Brain microvascular endothelial cell (primary cell): Measurements from ENCODE around the gene FAM210B.
A peak's percentile ranks its signal among the peaks of the same experiment; 100 is the strongest.

Experiments used
- DNase-seq: peaks from one replicate; pipeline ENCODE4 v3.0.0-alpha.2; 2020
- H3K27ac ChIP-seq: fragments of 250-450 bp; sonication (Bioruptor Pico); 2 replicates; pipeline ENCODE4 v1.5.1; 2020; ENCODE audit warnings: mild to moderate bottlenecking, moderate library complexity
- H3K27me3 ChIP-seq: fragments of 250-450 bp; sonication (Bioruptor Pico); replicated peaks from 2 replicates; pipeline ENCODE4 v1.5.1; 2020; ENCODE audit warnings: mild to moderate bottlenecking
- H3K36me3 ChIP-seq: fragments of 250-450 bp; sonication (Bioruptor Pico); replicated peaks from 2 replicates; pipeline ENCODE4 v1.5.1; 2020; ENCODE audit warnings: mild to moderate bottlenecking
- H3K4me3 ChIP-seq: 2 replicates; pipeline ENCODE4 v1.5.1; 2011; ENCODE audit warnings: low read depth, mild to moderate bottlenecking, control low read depth, low read length, moderate library complexity
- CTCF ChIP-seq: IDR thresholded peaks from 2 replicates; pipeline ENCODE4 v1.5.1; 2011; ENCODE audit warnings: low read depth, mild to moderate bottlenecking, moderate library complexity, low read length, control low read depth, inconsistent platforms; ENCODE audit errors: missing control alignments
- in situ Hi-C: cut with HindIII; loops from 2 replicates; pipeline ENCODE4 v1.10.0; 2017; ENCODE audit warnings: low sequenced_read_pairs, low pct_ligation_motif_present

FAM210B gene

GRCh38 chr20:56372850-56373249 is 14.1 kb downstream of the FAM210B start:
- no peak for TF ChIP-seq CTCF
- H3K27me3 ChIP-seq = no peaks in the 10 kb centered on the region
- in situ Hi-C loops = no loop called here
- H3K27ac ChIP-seq = no peak overlapping the region
- H3K4me3 ChIP-seq = no peak overlapping the region
- H3K36me3 ChIP-seq = peaks cover 15% of the 10 kb centered on the region
- no peak for DNase-seq

DNA sequence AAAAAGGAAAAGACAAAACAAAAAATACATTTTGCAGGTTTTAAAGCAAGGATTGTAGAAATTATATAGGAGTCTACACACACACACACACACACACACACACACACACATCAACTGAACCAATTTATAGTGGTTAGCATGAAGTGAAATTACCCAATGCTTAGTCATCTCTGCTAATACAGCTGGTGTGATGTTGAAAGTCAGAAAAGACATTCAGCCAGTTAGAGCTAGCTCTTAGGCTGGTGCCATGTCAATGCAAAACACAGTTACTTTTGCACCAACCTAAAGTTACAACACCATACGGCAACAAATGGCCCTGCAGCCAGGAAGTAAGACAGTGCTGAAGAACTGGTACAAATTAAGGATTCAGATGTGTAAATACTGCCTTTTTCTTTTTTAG is 15.2 kb downstream of the FAM210B start:
- peaks cover 15% of the 10 kb centered on the region for H3K36me3 ChIP-seq
- TF ChIP-seq CTCF = no peak
- in situ Hi-C loops = no loop called here
- DNase-seq = peak; percentile 91
- H3K27me3 ChIP-seq = no peaks in the 10 kb centered on the region
- H3K4me3 ChIP-seq = no peak overlapping the region
- peak overlapping the region; percentile 28 for H3K27ac ChIP-seq

DNA sequence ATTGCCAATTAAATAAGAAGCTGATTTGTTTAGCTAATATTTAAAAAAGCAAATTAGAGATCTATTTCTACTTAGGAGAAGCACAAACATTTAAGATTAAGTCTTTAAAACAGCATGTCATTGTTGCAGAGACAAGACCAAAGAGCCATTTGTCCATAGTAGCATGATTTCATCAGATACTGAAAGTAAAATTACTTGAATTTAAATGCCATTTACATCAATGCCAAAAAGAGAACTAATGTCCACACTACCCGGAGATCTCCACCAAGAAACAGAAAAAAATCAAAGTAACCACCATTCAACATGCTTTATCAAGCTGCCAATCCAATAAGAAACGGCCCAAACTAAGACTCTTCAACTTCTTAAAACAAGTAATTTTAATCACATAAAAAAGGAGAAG is 17.6 kb downstream of the FAM210B start:
- in situ Hi-C loops = no loop called here
- peaks cover 12% of the 10 kb centered on the region for H3K36me3 ChIP-seq
- H3K27ac ChIP-seq = no peak overlapping the region
- TF ChIP-seq CTCF = no peak
- no peaks in the 10 kb centered on the region for H3K27me3 ChIP-seq
- DNase-seq = no peak
- H3K4me3 ChIP-seq = no peak overlapping the region

GRCh38 chr20:56378386-56378785 is 19.6 kb downstream of the FAM210B start:
- no peak overlapping the region for H3K4me3 ChIP-seq
- no peak for TF ChIP-seq CTCF
- in situ Hi-C loops = no loop called here
- no peaks in the 10 kb centered on the region for H3K27me3 ChIP-seq
- no peak overlapping the region for H3K27ac ChIP-seq
- no peak for DNase-seq
- peaks cover 4% of the 10 kb centered on the region for H3K36me3 ChIP-seq

DNA sequence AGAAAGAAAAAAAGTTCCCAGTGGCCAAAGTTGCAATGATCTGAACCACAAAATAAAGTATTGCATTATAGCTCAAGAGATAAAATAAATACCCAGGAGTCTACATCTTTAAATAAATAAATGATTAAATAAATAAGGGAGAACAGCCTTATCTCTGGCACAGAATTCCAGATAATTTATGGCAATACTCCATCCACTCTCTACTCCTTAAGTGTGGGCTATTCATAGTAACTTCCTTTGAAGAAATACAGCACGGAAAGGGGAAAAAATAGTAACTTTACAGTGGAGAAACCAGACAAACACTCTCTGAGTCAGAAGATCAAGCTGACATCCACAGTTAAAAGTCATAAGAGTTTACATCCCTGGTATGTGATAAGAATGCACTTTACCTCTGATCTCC is 21.6 kb downstream of the FAM210B start:
- Histone ChIP-seq H3K4me3 (no peak overlapping the region), H3K27ac (no peak overlapping the region), H3K36me3 (peaks cover 2% of the 10 kb centered on the region), H3K27me3 (no peaks in the 10 kb centered on the region)
- in situ Hi-C loops = no loop called here
- peak; percentile 37 for DNase-seq
- no peak for TF ChIP-seq CTCF

GRCh38 chr20:56381501-56381900 is 22.7 kb downstream of the FAM210B start:
- H3K27me3 ChIP-seq = no peaks in the 10 kb centered on the region
- no peak overlapping the region for H3K4me3 ChIP-seq
- in situ Hi-C loops = no loop called here
- no peak for TF ChIP-seq CTCF
- H3K36me3 ChIP-seq = peaks cover 2% of the 10 kb centered on the region
- no peak for DNase-seq
- no peak overlapping the region for H3K27ac ChIP-seq
